H9 (cell line): Measurements from ENCODE around the gene ISY1. TPM values are rescaled to one million over a fixed set of nuclear protein-coding genes. Genes with fewer than 3 reads are reported as not detected.
A peak's percentile ranks its signal among the peaks of the same experiment; 100 is the strongest.

Experiments used
- DNase-seq: peaks from one replicate; pipeline ENCODE4 v3.0.0-alpha.2; 2017
- H2AFZ ChIP-seq: one replicate; pipeline ENCODE4 v1.6.1; 2013; ENCODE audit warnings: mild to moderate bottlenecking, low read length, control low read depth, moderate library complexity
- H2AK5ac ChIP-seq: 2 replicates; pipeline ENCODE4 v1.6.1; 2013; ENCODE audit warnings: low read length, control low read depth, mixed read lengths; ENCODE audit not compliant: insufficient read length
- H2BK120ac ChIP-seq: one replicate; pipeline ENCODE4 v1.6.1; 2013; ENCODE audit warnings: low read depth, mild to moderate bottlenecking, low read length, control low read depth, inconsistent platforms; ENCODE audit not compliant: poor library complexity, severe bottlenecking
- H2BK12ac ChIP-seq: 2 replicates; pipeline ENCODE4 v1.6.1; 2013; ENCODE audit warnings: low read length, control low read depth, mixed read lengths, low read depth; ENCODE audit not compliant: insufficient read length
- H2BK15ac ChIP-seq: 2 replicates; pipeline ENCODE4 v1.6.1; 2013; ENCODE audit warnings: low read depth, low read length, control low read depth
- H2BK20ac ChIP-seq: one replicate; pipeline ENCODE4 v1.6.1; 2013; ENCODE audit warnings: low read depth, mild to moderate bottlenecking, low read length, control low read depth, inconsistent platforms; ENCODE audit not compliant: poor library complexity, severe bottlenecking
- H2BK5ac ChIP-seq: 2 replicates; pipeline ENCODE4 v1.6.1; 2013; ENCODE audit warnings: low read length, control low read depth, mixed read lengths; ENCODE audit not compliant: insufficient read length
- H3K14ac ChIP-seq: 2 replicates; pipeline ENCODE4 v1.6.1; 2013; ENCODE audit warnings: low read length, control low read depth; ENCODE audit not compliant: insufficient read depth
- H3K18ac ChIP-seq: 2 replicates; pipeline ENCODE4 v1.6.1; 2013; ENCODE audit warnings: low read depth, mild to moderate bottlenecking, mixed read lengths, low read length, control low read depth; ENCODE audit not compliant: insufficient read length
- H3K23ac ChIP-seq: 2 replicates; pipeline ENCODE4 v1.6.1; 2013; ENCODE audit warnings: low read length, control low read depth, mixed read lengths, low read depth; ENCODE audit not compliant: insufficient read length
- H3K23me2 ChIP-seq: 2 replicates; pipeline ENCODE4 v1.6.1; 2013; ENCODE audit warnings: low read depth, mild to moderate bottlenecking, mixed read lengths, low read length, control low read depth; ENCODE audit not compliant: insufficient read length, poor library complexity, severe bottlenecking
- H3K27ac ChIP-seq: 2 replicates; pipeline ENCODE4 v1.5.1; 2013; ENCODE audit warnings: low read length, control low read depth, mixed read lengths, low read depth; ENCODE audit not compliant: insufficient read length
- H3K27me3 ChIP-seq: 2 replicates; pipeline ENCODE4 v1.6.1; 2013; ENCODE audit warnings: low read length, control low read depth, inconsistent platforms; ENCODE audit not compliant: insufficient read depth
- H3K4ac ChIP-seq: 2 replicates; pipeline ENCODE4 v1.6.1; 2013; ENCODE audit warnings: low read depth, mild to moderate bottlenecking, control low read depth, inconsistent platforms, low read length, moderate library complexity
- H3K4me1 ChIP-seq: 2 replicates; pipeline ENCODE4 v1.6.1; 2013; ENCODE audit warnings: low read length, control low read depth, inconsistent platforms; ENCODE audit not compliant: insufficient read depth
- H3K4me2 ChIP-seq: 2 replicates; pipeline ENCODE4 v1.6.1; 2013; ENCODE audit warnings: low read length, control low read depth, mixed read lengths; ENCODE audit not compliant: insufficient read length, insufficient read depth
- H3K56ac ChIP-seq: 2 replicates; pipeline ENCODE4 v1.6.1; 2013; ENCODE audit warnings: low read depth, mild to moderate bottlenecking, mixed read lengths, low read length, control low read depth; ENCODE audit not compliant: insufficient read length
- H3K79me1 ChIP-seq: 2 replicates; pipeline ENCODE4 v1.6.1; 2013; ENCODE audit warnings: low read depth, mild to moderate bottlenecking, moderate library complexity, low read length, control low read depth, inconsistent platforms; ENCODE audit not compliant: insufficient read depth, poor library complexity, severe bottlenecking
- H3K79me2 ChIP-seq: 2 replicates; pipeline ENCODE4 v1.6.1; 2013; ENCODE audit warnings: low read length, control low read depth, inconsistent platforms; ENCODE audit not compliant: insufficient read depth
- H3K9ac ChIP-seq: 2 replicates; pipeline ENCODE4 v1.6.1; 2013; ENCODE audit warnings: low read length, control low read depth, mixed read lengths; ENCODE audit not compliant: insufficient read length; ENCODE audit errors: extremely low read depth
- H3K9me3 ChIP-seq: one replicate; pipeline ENCODE4 v1.6.1; 2013; ENCODE audit warnings: low read depth, low read length, inconsistent platforms; ENCODE audit not compliant: control insufficient read depth
- H3T11ph ChIP-seq: one replicate; pipeline ENCODE4 v1.6.1; 2013; ENCODE audit warnings: mild to moderate bottlenecking, low read length, control low read depth, inconsistent platforms
- H4K20me1 ChIP-seq: one replicate; pipeline ENCODE4 v1.6.1; 2013; ENCODE audit not compliant: control insufficient read depth, insufficient read length, insufficient read depth
- H4K5ac ChIP-seq: 2 replicates; pipeline ENCODE4 v1.6.1; 2013; ENCODE audit warnings: low read depth, mild to moderate bottlenecking, mixed read lengths, low read length, control low read depth; ENCODE audit not compliant: insufficient read length
- H4K8ac ChIP-seq: replicated peaks from 2 replicates; pipeline ENCODE4 v1.6.1; 2013; ENCODE audit warnings: low read length, control low read depth, mixed read lengths, low read depth; ENCODE audit not compliant: insufficient read length
- H4K91ac ChIP-seq: 2 replicates; pipeline ENCODE4 v1.6.1; 2013; ENCODE audit warnings: low read depth, mild to moderate bottlenecking, moderate library complexity, mixed read lengths, low read length, control low read depth; ENCODE audit not compliant: insufficient read length
- H3K27ac Mint-ChIP-seq, 3 experiments: 2 replicates in 2 of 3; 3 replicates in 1 of 3; pipeline ENCODE4 v1.8.0; 2020 to 2021; ENCODE audit warnings: mixed read lengths in 3 of 3, mild to moderate bottlenecking in 1 of 3, moderate library complexity in 1 of 3
- H3K27me3 Mint-ChIP-seq: 2 replicates; pipeline ENCODE4 v1.8.0; 2021; ENCODE audit warnings: low read depth, mild to moderate bottlenecking, moderate library complexity, mixed read lengths
- H3K36me3 Mint-ChIP-seq, 3 experiments: 2 replicates in 2 of 3; 3 replicates in 1 of 3; pipeline ENCODE4 v1.8.0; 2020 to 2021; ENCODE audit warnings: low read depth in 3 of 3, mixed read lengths in 3 of 3; ENCODE audit not compliant: insufficient read depth in 1 of 3
- H3K4me1 Mint-ChIP-seq, 2 experiments: 2 replicates each; pipeline ENCODE4 v1.8.0; 2020; ENCODE audit warnings: mixed read lengths in 2 of 2
- H3K4me3 Mint-ChIP-seq, 2 experiments: 2 replicates in 1 of 2; 3 replicates in 1 of 2; pipeline ENCODE4 v1.8.0; 2020 to 2021; ENCODE audit warnings: mild to moderate bottlenecking in 2 of 2, mixed read lengths in 2 of 2, moderate library complexity in 1 of 2
- H3K9me3 Mint-ChIP-seq, 2 experiments: 2 replicates in 1 of 2; 3 replicates in 1 of 2; pipeline ENCODE4 v1.8.0; 2020; ENCODE audit warnings: mild to moderate bottlenecking in 2 of 2, mixed read lengths in 2 of 2, moderate library complexity in 1 of 2
- CTCF ChIP-seq: fragments of 200-600 bp; sonication (generic); conservative IDR thresholded peaks from 3 replicates; pipeline ENCODE4 v1.8.0; 2021; ENCODE audit warnings: antibody characterized with exemption, mild to moderate bottlenecking
- WGBS: extraction: QIAGEN DNeasy Blood & Tissue Kit; methylation state at CpG from one replicate; pipeline ENCODE4 v1.1.7; 2013; ENCODE audit warnings: missing lambda C conversion rate, low lambda C conversion rate, mixed read lengths; ENCODE audit not compliant: insufficient read length; ENCODE audit errors: extremely low coverage; 5-methylcytosine and 5-hydroxymethylcytosine counted together
- total RNA-seq: library from RNA; stranded (reverse); gene quantifications from 2 replicates; pipeline ENCODE4 v1.2.1, GENCODE V29; 2021

ISY1 gene
- total RNA-seq, 1 experiment from 2014 or later: 28.1 TPM

- Histone ChIP-seq H3K23ac (no peak overlapping the region), H4K91ac (no peak overlapping the region), H3K27me3 (no peaks in the 10 kb centered on the region), H3K14ac (no peak overlapping the region), H3K9ac (no peak overlapping the region), H2AK5ac (no peak overlapping the region), H2BK12ac (no peak overlapping the region), H3K79me2 (no peaks in the 10 kb centered on the region), H3T11ph (no peak overlapping the region), H4K8ac (no peak overlapping the region), H2BK15ac (no peak overlapping the region), H3K9me3 (no peaks in the 10 kb centered on the region), H2BK120ac (no peak overlapping the region), H3K56ac (no peak overlapping the region), H3K27ac (no peak overlapping the region), H2BK5ac (no peak overlapping the region), H3K4ac (no peak overlapping the region), H3K23me2 (no peaks in the 10 kb centered on the region), H4K20me1 (no peaks in the 10 kb centered on the region), H2AFZ (no peak overlapping the region), H4K5ac (no peak overlapping the region), H3K79me1 (no peaks in the 10 kb centered on the region), H3K18ac (no peak overlapping the region), H3K4me2 (no peak overlapping the region), H3K4me1 (no peaks in the 10 kb centered on the region), H2BK20ac (no peak overlapping the region)
- no peak overlapping the region for H3K4me3 Mint-ChIP-seq
- peak overlapping the region in 1 of 3 experiments; percentile 63; a peak in 1 of 7 replicates for H3K27ac Mint-ChIP-seq
- no peaks in the 10 kb centered on the region for H3K36me3 Mint-ChIP-seq
- no CpG with 5 or more reads among the region's 9 CpGs for WGBS
- H3K4me1 Mint-ChIP-seq: no peaks in the 10 kb centered on the region
- H3K27me3 Mint-ChIP-seq: peaks cover 8% of the 10 kb centered on the region
- no peaks in the 10 kb centered on the region for H3K9me3 Mint-ChIP-seq
- no peak for TF ChIP-seq CTCF
- no peak for DNase-seq
Measured at GRCh38 chr3:129082026-129082425, 78.8 kb downstream of the ISY1 start.
